IPS-18c (cell line): ENCODE results near the gene MIEF2.

Experiments used
- H3K4me3 ChIP-seq: 2 replicates; pipeline ENCODE4 v1.7.0; 2013; ENCODE audit warnings: low read depth, mild to moderate bottlenecking, low read length, moderate library complexity; ENCODE audit not compliant: insufficient read depth
- H3K9me3 ChIP-seq: one replicate; pipeline ENCODE4 v1.6.1; 2013; ENCODE audit warnings: mild to moderate bottlenecking, low read length, moderate library complexity; ENCODE audit not compliant: control insufficient read depth, insufficient read depth

The MIEF2 gene

DNA sequence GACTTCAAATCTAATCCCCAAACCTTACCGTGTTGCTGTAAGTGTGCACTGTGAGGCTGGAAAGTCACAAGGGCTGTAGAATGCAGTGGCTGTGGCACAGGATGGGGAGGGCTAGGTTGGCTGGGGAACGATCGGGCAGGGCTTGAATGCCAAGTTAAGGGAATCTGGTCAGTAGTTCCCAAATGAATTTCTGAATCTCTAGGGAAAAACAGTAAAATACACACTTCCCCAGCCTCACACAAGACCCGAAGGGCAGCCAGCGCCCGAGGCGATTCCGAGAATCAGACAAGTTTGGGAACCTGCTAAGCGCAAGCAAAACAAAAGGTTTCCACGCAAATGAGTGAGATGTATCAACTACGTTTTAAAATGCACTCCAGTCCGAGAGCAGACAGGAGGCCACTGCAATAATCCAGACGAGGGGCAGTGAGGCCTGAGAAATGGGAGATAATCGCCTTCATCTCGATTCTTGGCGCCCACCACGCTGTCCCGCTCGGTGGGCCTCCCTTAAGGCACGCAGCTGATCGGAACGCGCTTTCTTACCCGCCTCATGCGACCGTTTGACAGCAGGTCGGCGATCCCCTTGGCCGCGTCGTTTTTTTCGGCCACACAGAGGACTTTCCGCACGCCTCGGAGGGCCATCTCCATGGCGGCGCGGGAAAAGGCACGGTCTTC, 53.7 kb downstream of the MIEF2 start:
- Histone ChIP-seq H3K4me3 (peak overlapping the region; percentile 98), H3K9me3 (no peaks in the 10 kb centered on the region)

- peak within 1 kb of the TSS; percentile 98 for H3K4me3 ChIP-seq
- no peaks in the 10 kb centered on the region for H3K9me3 ChIP-seq
These were observed 54.5 kb downstream of the MIEF2 start, which contains the start of the genes SMCR8 and TOP3A for GRCh38 chr17:18314731-18315561. Gene SMCR8, plus strand, starts transcription at chr17:18315293. Its CDS starts 497 bp downstream, at chr17:18315790. Gene TOP3A, minus strand, starts transcription at chr17:18314994. Its CDS starts 216 bp downstream, at chr17:18314778.

DNA sequence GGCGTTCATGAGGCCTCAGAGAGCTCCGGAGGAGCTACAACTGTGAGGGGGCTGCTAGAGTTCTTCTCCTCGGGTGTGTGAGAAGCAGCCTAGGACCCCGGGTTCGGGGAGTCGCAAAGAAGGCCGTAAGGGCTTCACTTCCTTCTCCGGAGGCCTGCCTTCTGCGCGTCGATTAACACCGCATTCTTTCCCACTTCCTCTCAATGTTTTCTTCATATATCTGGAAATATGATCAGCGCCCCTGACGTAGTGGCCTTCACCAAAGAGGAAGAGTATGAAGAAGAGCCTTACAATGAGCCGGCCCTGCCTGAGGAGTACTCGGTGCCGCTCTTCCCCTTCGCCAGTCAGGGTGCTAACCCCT, 55.1 kb downstream of the MIEF2 start:
- Histone ChIP-seq H3K9me3 (no peaks in the 10 kb centered on the region), H3K4me3 (peak overlapping the region; percentile 98)

GRCh38 chr17:18315961-18316360, 55.5 kb downstream of the MIEF2 start:
- Histone ChIP-seq H3K4me3 (peak overlapping the region; percentile 98), H3K9me3 (no peaks in the 10 kb centered on the region)
